ENCODE data around the gene GPR146. TPM values are rescaled to one million over a fixed set of nuclear protein-coding genes. Genes with fewer than 3 reads are reported as not detected.

Gene GPR146
- total and polyA plus RNA-seq, 7 donors = 3.0 to 33.5 (median 10.8) TPM

- intact Hi-C loops (cut with DNase I) = no loop called here
- H3K9me3 ChIP-seq = no peaks in the 10 kb centered on the region
- H3K36me3 ChIP-seq = peaks cover 0 to 6% (median 2%) of the 10 kb centered on the region in 4 donors
- TF ChIP-seq POLR2AphosphoS5 (IDR thresholded peaks at IDR 0.05) (no peak), POLR2A (IDR thresholded peaks at IDR 0.05) (no peak), EP300 (IDR thresholded peaks at IDR 0.05) (no peak), CTCF (IDR thresholded peaks at IDR 0.05) (no peak)
- H3K27ac ChIP-seq = no peak overlapping the region
- H3K27me3 ChIP-seq = no peaks in the 10 kb centered on the region
- 93% methylated on average over 20 of the region's 20 CpGs for WGBS, 2 donors
- peaks cover 0 to 20% (median 6%) of the 10 kb centered on the region in 4 donors for H3K4me1 ChIP-seq
- no peak for DNase-seq
- H3K4me3 ChIP-seq = no peak overlapping the region
Measured at GRCh38 chr7:1014681-1015080, 29.7 kb upstream of the GPR146 start.

- TF ChIP-seq CTCF (IDR thresholded peaks at IDR 0.05) (no peak), POLR2AphosphoS5 (IDR thresholded peaks at IDR 0.05) (no peak), POLR2A (IDR thresholded peaks at IDR 0.05) (no peak), EP300 (IDR thresholded peaks at IDR 0.05) (no peak)
- 80 to 84% methylated on average over 28 of the region's 28 CpGs for WGBS, 2 donors
Measured at GRCh38 chr7:1015196-1016121, 28.9 kb upstream of the GPR146 start.

GRCh38 chr7:1016577-1017531 is 27.5 kb upstream of the GPR146 start:
- no peak overlapping the region for H3K27ac ChIP-seq
- intact Hi-C loops (cut with DNase I) = no loop called here
- no peak overlapping the region for H3K4me3 ChIP-seq
- WGBS, 2 donors = 90 to 96% methylated on average over 51 of the region's 51 CpGs
- H3K4me1 ChIP-seq = peaks cover 0 to 15% (median 6%) of the 10 kb centered on the region in 4 donors
- no peak for DNase-seq
- no peaks in the 10 kb centered on the region for H3K27me3 ChIP-seq
- TF ChIP-seq EP300 (IDR thresholded peaks at IDR 0.05) = no peak
- no peak for TF ChIP-seq POLR2AphosphoS5 (IDR thresholded peaks at IDR 0.05)
- no peak for TF ChIP-seq POLR2A (IDR thresholded peaks at IDR 0.05)
- no peak for TF ChIP-seq CTCF (IDR thresholded peaks at IDR 0.05)
- H3K36me3 ChIP-seq = peaks cover 0 to 8% (median 0%) of the 10 kb centered on the region in 4 donors
- H3K9me3 ChIP-seq = no peaks in the 10 kb centered on the region

More at GRCh38 chr7:1015196-1016121, 28.9 kb upstream of the GPR146 start:
- intact Hi-C loops (cut with DNase I) = no loop called here
- Histone ChIP-seq H3K27ac (no peak overlapping the region), H3K4me3 (no peak overlapping the region), H3K27me3 (no peaks in the 10 kb centered on the region), H3K36me3 (peaks cover 0 to 2% (median 0%) of the 10 kb centered on the region in 4 donors), H3K9me3 (no peaks in the 10 kb centered on the region), H3K4me1 (peaks cover 0 to 20% (median 6%) of the 10 kb centered on the region in 4 donors)
- DNase-seq = no peak

- H3K4me1 ChIP-seq = peaks cover 0 to 13% (median 3%) of the 10 kb centered on the region in 4 donors
- TF ChIP-seq POLR2A (IDR thresholded peaks at IDR 0.05) (no peak), POLR2AphosphoS5 (IDR thresholded peaks at IDR 0.05) (no peak), CTCF (IDR thresholded peaks at IDR 0.05) (no peak), EP300 (IDR thresholded peaks at IDR 0.05) (no peak)
- H3K36me3 ChIP-seq = peaks cover 0 to 9% (median 0%) of the 10 kb centered on the region in 4 donors
- no peaks in the 10 kb centered on the region for H3K9me3 ChIP-seq
- no peak overlapping the region for H3K4me3 ChIP-seq
- DNase-seq = no peak
- intact Hi-C loops (cut with DNase I) = no loop called here
- no peaks in the 10 kb centered on the region for H3K27me3 ChIP-seq
- H3K27ac ChIP-seq = no peak overlapping the region
- 95% methylated on average over 34 of the region's 34 CpGs for WGBS, 2 donors
Measured at GRCh38 chr7:1017586-1018333, 26.6 kb upstream of the GPR146 start.
